OCI-LY7 (cell line): ENCODE measurements around the gene RPGRIP1. TPM values are rescaled to one million over a fixed set of nuclear protein-coding genes. Genes with fewer than 3 reads are reported as not detected.

ENCODE experiments used
- BruUV-seq: library from RNA; stranded (reverse); fragments of 400-500 nt; replicated peaks from 2 replicates; lab custom pipeline; 2021; lab: Mats Ljungman, UMichigan
- CTCF ChIA-PET: fragments of 300-600 bp; sonication (Branson Sonifier 250); formaldehyde crosslinking; loops from one replicate; lab custom pipeline; 2022; ENCODE audit warnings: antibody characterized with exemption; ENCODE audit not compliant: unreplicated experiment; lab: Charles Lee
- POLR2A ChIA-PET: fragments of 300-600 bp; sonication (Branson Sonifier 250); formaldehyde crosslinking; loops from one replicate; lab custom pipeline; 2022; ENCODE audit warnings: antibody characterized with exemption; lab: Charles Lee
- DNase-seq: peaks from one replicate; pipeline ENCODE4 v3.0.0-alpha.2; 2015; ENCODE audit warnings: low spot score
- H2AFZ ChIP-seq: fragments of 200-600 bp; sonication (generic), shearing (Covaris generic); 2 replicates; pipeline ENCODE4 v1.6.1; 2014; ENCODE audit warnings: mild to moderate bottlenecking, antibody characterized with exemption, low read length, moderate library complexity
- H3K27ac ChIP-seq: fragments of 200-600 bp; sonication (generic); 2 replicates; pipeline ENCODE4 v1.5.1; 2014; ENCODE audit warnings: mixed run types, low read depth, mild to moderate bottlenecking, moderate library complexity, low read length, inconsistent platforms; ENCODE audit not compliant: poor library complexity, severe bottlenecking
- H3K36me3 ChIP-seq: fragments of 200-600 bp; sonication (generic); 2 replicates; pipeline ENCODE4 v1.6.1; 2014; ENCODE audit warnings: mild to moderate bottlenecking, antibody characterized with exemption, low read length, moderate library complexity, mixed read lengths; ENCODE audit not compliant: insufficient read depth
- H3K4me1 ChIP-seq: fragments of 200-600 bp; sonication (generic); 2 replicates; pipeline ENCODE4 v1.5.1; 2014; ENCODE audit warnings: mild to moderate bottlenecking, low read length; ENCODE audit not compliant: insufficient read depth, poor library complexity, severe bottlenecking
- H3K4me2 ChIP-seq: fragments of 200-600 bp; sonication (generic); 2 replicates; pipeline ENCODE4 v1.6.1; 2014; ENCODE audit warnings: mild to moderate bottlenecking, low read length
- H3K4me3 ChIP-seq: fragments of 200-600 bp; sonication (generic); 2 replicates; pipeline ENCODE4 v1.5.1; 2014; ENCODE audit warnings: mild to moderate bottlenecking, low read depth, low read length; ENCODE audit not compliant: poor library complexity, severe bottlenecking
- H3K79me2 ChIP-seq: fragments of 200-600 bp; sonication (generic); 2 replicates; pipeline ENCODE4 v1.6.1; 2016; ENCODE audit warnings: low read depth, mild to moderate bottlenecking, low read length, moderate library complexity, mixed read lengths; ENCODE audit not compliant: insufficient read depth
- H3K9me2 ChIP-seq: fragments of 200-600 bp; sonication (generic); 2 replicates; pipeline ENCODE4 v1.6.1; 2016; ENCODE audit warnings: mild to moderate bottlenecking, low read length, mixed read lengths; ENCODE audit not compliant: insufficient read depth
- H3K9me3 ChIP-seq: fragments of 200-600 bp; sonication (generic); 2 replicates; pipeline ENCODE4 v1.6.1; 2014; ENCODE audit warnings: mild to moderate bottlenecking, mixed run types, low read length, mixed read lengths
- H4K20me1 ChIP-seq: fragments of 200-600 bp; sonication (generic); 2 replicates; pipeline ENCODE4 v1.6.1; 2014; ENCODE audit warnings: mild to moderate bottlenecking, antibody characterized with exemption, low read length, moderate library complexity, mixed read lengths; ENCODE audit not compliant: insufficient read depth
- CTCF ChIP-seq: fragments of 200-600 bp; sonication (generic); conservative IDR thresholded peaks from 2 replicates; pipeline ENCODE4 v1.5.1; 2014; ENCODE audit warnings: mild to moderate bottlenecking, antibody characterized with exemption, low read length, moderate library complexity, mixed read lengths
- EZH2phosphoT487 ChIP-seq: fragments of 200-600 bp; sonication (generic); IDR thresholded peaks from 2 replicates; pipeline ENCODE4 v1.6.1; 2018; ENCODE audit warnings: low read depth, borderline replicate concordance, mild to moderate bottlenecking, mixed run types, antibody characterized with exemption, low read length, moderate library complexity, mixed read lengths
- intact Hi-C: fragments of 100-400 bp; cut with micrococcal nuclease; formaldehyde crosslinking; loops from one replicate; pipeline ENCODE4 v1.10.0; 2022; ENCODE audit not compliant: unreplicated experiment
- total RNA-seq, 2 experiments: library from RNA; depleted of rRNA in 1 of 2; stranded (reverse); fragments of >200 nt in 1 of 2; shearing (Covaris generic) in 1 of 2; gene quantifications; 2 replicates each; pipeline ENCODE4 v1.2.3, GENCODE V29; 2014 to 2022

Gene RPGRIP1
- total RNA-seq, 2 experiments from 2014 or later, result 0.13 to 0.51 TPM

- no peaks in the 10 kb centered on the region for H4K20me1 ChIP-seq
- no TSS peak for BruUV-seq
- H3K36me3 ChIP-seq, result no peaks in the 10 kb centered on the region
- no peak overlapping the region for H3K4me2 ChIP-seq
- CTCF ChIA-PET, result interaction anchor here (0.6 kb wide), 1 partner anchor 229 kb away, joined by 7 read pairs; no protein-coding TSS in a partner anchor
- no peak overlapping the region for H3K4me3 ChIP-seq
- H3K9me3 ChIP-seq, result no peaks in the 10 kb centered on the region
- H3K4me1 ChIP-seq, result peaks cover 11% of the 10 kb centered on the region
- H3K9me2 ChIP-seq, result no peaks in the 10 kb centered on the region
- POLR2A ChIA-PET, result interaction anchor here (1.1 to 1.2 kb wide), 2 partner anchors 13 to 52 kb away, joined by 3 to 5 read pairs; no protein-coding TSS in a partner anchor
- TF ChIP-seq CTCF (no peak), EZH2phosphoT487 (no peak)
- no peak overlapping the region for H3K27ac ChIP-seq
- intact Hi-C loops, result no loop called here
- peak overlapping the region; percentile 68; the same call in 1 of the 2 replicates for H2AFZ ChIP-seq
- no peaks in the 10 kb centered on the region for H3K79me2 ChIP-seq
- no peak for DNase-seq
Measured at GRCh38 chr14:21298358-21298757, 18.5 kb downstream of the RPGRIP1 start.

GRCh38 chr14:21299562-21300130 is 19.8 kb downstream of the RPGRIP1 start:
- TF ChIP-seq EZH2phosphoT487 (no peak), CTCF (no peak)
- Histone ChIP-seq H4K20me1 (no peaks in the 10 kb centered on the region), H3K27ac (no peak overlapping the region), H3K4me2 (no peak overlapping the region), H3K9me2 (no peaks in the 10 kb centered on the region), H3K79me2 (no peaks in the 10 kb centered on the region), H2AFZ (no peak overlapping the region), H3K4me1 (peaks cover 11% of the 10 kb centered on the region), H3K9me3 (no peaks in the 10 kb centered on the region), H3K4me3 (no peak overlapping the region), H3K36me3 (no peaks in the 10 kb centered on the region)
- ChIA-PET POLR2A (interaction anchor here (0.6 to 1.2 kb wide), 5 partner anchors 9 to 138 kb away, joined by 3 to 6 read pairs (median 4); no protein-coding TSS in a partner anchor), CTCF (no interaction called here)
- no TSS peak for BruUV-seq
- intact Hi-C loops, result no loop called here
- no peak for DNase-seq

- BruUV-seq, result no TSS peak
- Histone ChIP-seq H2AFZ (peak overlapping the region; percentile 85), H3K27ac (no peak overlapping the region), H3K4me2 (peak overlapping the region; percentile 73), H3K79me2 (no peaks in the 10 kb centered on the region), H3K9me2 (no peaks in the 10 kb centered on the region), H3K4me3 (peak overlapping the region; percentile 57), H3K9me3 (no peaks in the 10 kb centered on the region), H3K4me1 (peaks cover 11% of the 10 kb centered on the region), H4K20me1 (no peaks in the 10 kb centered on the region), H3K36me3 (no peaks in the 10 kb centered on the region)
- CTCF ChIA-PET, result no interaction called here
- POLR2A ChIA-PET, result interaction anchor here (0.7 to 0.8 kb wide), 2 partner anchors 11 to 143 kb away, joined by 3 to 4 read pairs; no protein-coding TSS in a partner anchor
- DNase-seq, result peak; percentile 51
- TF ChIP-seq CTCF (0 out of 2 replicates have a peak, but pooled peaks have one; percentile 17), EZH2phosphoT487 (no peak)
- intact Hi-C loops, result no loop called here
Measured at GRCh38 chr14:21300892-21301291, 21.0 kb downstream of the RPGRIP1 start.
